IMR-90 (cell line): ENCODE measurements around the gene BRD3. TPM values are rescaled to one million over a fixed set of nuclear protein-coding genes. Genes with fewer than 3 reads are reported as not detected.

ENCODE experiments used
- ATAC-seq: fragments of 200-7000 bp; cut with Tn5 transposase; 2 replicates; pipeline ENCODE4 v1.9.1; 2020; ENCODE audit warnings: low read depth, mild to moderate bottlenecking, moderate library complexity
- BruUV-seq: library from RNA; stranded (reverse); fragments of 400-500 nt; replicated peaks from 2 replicates; lab custom pipeline; 2021; lab: Mats Ljungman, UMichigan
- CTCF ChIA-PET: fragments of 300-600 bp; formaldehyde crosslinking; extraction: SDS; loops from one replicate; lab custom pipeline; 2021; ENCODE audit warnings: antibody characterized with exemption; lab: Yijun Ruan, JAX
- POLR2A ChIA-PET: fragments of 300-600 bp; sonication (Branson Sonifier 250); formaldehyde crosslinking; loops from one replicate; lab custom pipeline; 2022; ENCODE audit warnings: antibody characterized with exemption; ENCODE audit not compliant: unreplicated experiment; lab: Charles Lee
- DNase-seq: peaks from one replicate; pipeline ENCODE4 v3.0.0; 2013
- H2AFZ ChIP-seq: replicated peaks from 2 replicates; pipeline ENCODE3; 2013; ENCODE audit warnings: low read length, mild to moderate bottlenecking; ENCODE audit not compliant: poor library complexity
- H2AK5ac ChIP-seq: 2 replicates; pipeline ENCODE4 v1.6.1; 2013; ENCODE audit warnings: low read depth, low read length, inconsistent platforms
- H2AK9ac ChIP-seq: replicated peaks from 2 replicates; pipeline ENCODE3; 2013; ENCODE audit warnings: mild to moderate bottlenecking, low read depth, low read length, moderate library complexity; ENCODE audit not compliant: poor library complexity
- H2BK120ac ChIP-seq: 2 replicates; pipeline ENCODE4 v1.6.1; 2013; ENCODE audit warnings: low read depth, low read length, inconsistent platforms
- H2BK15ac ChIP-seq: 3 replicates; pipeline ENCODE4 v1.6.1; 2013; ENCODE audit warnings: low read depth, low read length, inconsistent platforms
- H2BK20ac ChIP-seq: 2 replicates; pipeline ENCODE4 v1.6.1; 2013; ENCODE audit warnings: low read depth, mild to moderate bottlenecking, inconsistent platforms, low read length, moderate library complexity
- H2BK5ac ChIP-seq: 2 replicates; pipeline ENCODE4 v1.6.1; 2013; ENCODE audit warnings: mild to moderate bottlenecking, low read depth, low read length, inconsistent platforms; ENCODE audit not compliant: poor library complexity, severe bottlenecking
- H3K14ac ChIP-seq: replicated peaks from 2 replicates; pipeline ENCODE4 v1.6.1; 2013; ENCODE audit warnings: low read depth, low read length, inconsistent platforms
- H3K18ac ChIP-seq: 2 replicates; pipeline ENCODE4 v1.6.1; 2013; ENCODE audit warnings: low read depth, low read length, control low read depth
- H3K23ac ChIP-seq: 2 replicates; pipeline ENCODE4 v1.6.1; 2013; ENCODE audit warnings: low read depth, low read length, inconsistent platforms
- H3K27ac ChIP-seq: 2 replicates; pipeline ENCODE4 v1.5.1; 2013; ENCODE audit warnings: mild to moderate bottlenecking, control low read depth, low read length; ENCODE audit not compliant: insufficient read depth
- H3K27me3 ChIP-seq: 2 replicates; pipeline ENCODE4 v1.6.1; 2013; ENCODE audit warnings: low read length; ENCODE audit not compliant: control insufficient read depth, insufficient read depth
- H3K36me3 ChIP-seq: 2 replicates; pipeline ENCODE4 v1.6.1; 2013; ENCODE audit warnings: low read length, mixed read lengths; ENCODE audit not compliant: control insufficient read depth, insufficient read depth
- H3K4ac ChIP-seq: 2 replicates; pipeline ENCODE4 v1.6.1; 2013; ENCODE audit warnings: low read depth, low read length, inconsistent platforms
- H3K4me1 ChIP-seq: 2 replicates; pipeline ENCODE4 v1.6.1; 2013; ENCODE audit warnings: low read length, mixed read lengths; ENCODE audit not compliant: control insufficient read depth, insufficient read depth
- H3K4me2 ChIP-seq: 2 replicates; pipeline ENCODE4 v1.6.1; 2013; ENCODE audit warnings: low read depth, mild to moderate bottlenecking, control low read depth, low read length, moderate library complexity
- H3K4me3 ChIP-seq: 2 replicates; pipeline ENCODE4 v1.5.1; 2013; ENCODE audit warnings: low read depth, mild to moderate bottlenecking, control low read depth, low read length, moderate library complexity; ENCODE audit not compliant: insufficient read depth
- H3K56ac ChIP-seq: 2 replicates; pipeline ENCODE4 v1.6.1; 2013; ENCODE audit warnings: low read length, inconsistent platforms; ENCODE audit not compliant: insufficient read depth; ENCODE audit errors: extremely low read depth
- H3K79me1 ChIP-seq, 2 experiments: 2 replicates each; pipeline ENCODE4 v1.6.1; 2013; ENCODE audit warnings: low read length in 2 of 2, inconsistent platforms in 1 of 2, low read depth in 1 of 2
- H3K9ac ChIP-seq: 2 replicates; pipeline ENCODE4 v1.6.1; 2013; ENCODE audit warnings: low read depth, low read length, control low read depth
- H3K9me1 ChIP-seq: 2 replicates; pipeline ENCODE4 v1.6.1; 2013; ENCODE audit warnings: low read length, inconsistent platforms; ENCODE audit not compliant: insufficient read depth
- H3K9me3 ChIP-seq: 2 replicates; pipeline ENCODE4 v1.6.1; 2013; ENCODE audit warnings: low read length; ENCODE audit not compliant: control insufficient read depth, insufficient read depth
- H4K20me1 ChIP-seq: 2 replicates; pipeline ENCODE4 v1.6.1; 2013; ENCODE audit warnings: low read length, inconsistent platforms; ENCODE audit not compliant: insufficient read depth
- H4K5ac ChIP-seq: 2 replicates; pipeline ENCODE4 v1.6.1; 2013; ENCODE audit warnings: mild to moderate bottlenecking, low read depth, low read length, control low read depth
- H4K8ac ChIP-seq, 2 experiments: 2 replicates each; pipeline ENCODE4 v1.6.1; 2013; ENCODE audit warnings: low read depth in 2 of 2, low read length in 2 of 2, control low read depth in 1 of 2, inconsistent platforms in 1 of 2
- H4K91ac ChIP-seq: 2 replicates; pipeline ENCODE4 v1.6.1; 2013; ENCODE audit warnings: low read depth, low read length, inconsistent platforms; ENCODE audit not compliant: insufficient read depth
- BHLHE40 ChIP-seq: fragments of 150-350 bp; IDR thresholded peaks from 2 replicates; pipeline ENCODE4 v1.6.1; 2016; ENCODE audit warnings: mild to moderate bottlenecking, low read depth, low read length
- CEBPB ChIP-seq: IDR thresholded peaks from 2 replicates; pipeline ENCODE4 v1.6.1; 2012; ENCODE audit warnings: low read depth, low read length, improper control_type of control experiment
- CHD1 ChIP-seq: IDR thresholded peaks from 2 replicates; pipeline ENCODE4 v1.6.1; 2012; ENCODE audit warnings: low read depth, low read length, improper control_type of control experiment
- NFE2L2 ChIP-seq: fragments of 150-350 bp; IDR thresholded peaks from 2 replicates; pipeline ENCODE4 v1.6.1; 2016; ENCODE audit warnings: low read depth, mild to moderate bottlenecking, low read length
- POLR2A ChIP-seq: IDR thresholded peaks from 2 replicates; pipeline ENCODE4 v1.6.1; 2012; ENCODE audit warnings: mild to moderate bottlenecking, low read depth, low read length
- RAD21 ChIP-seq: IDR thresholded peaks from 2 replicates; pipeline ENCODE4 v1.6.1; 2012; ENCODE audit warnings: low read length, improper control_type of control experiment
- RCOR1 ChIP-seq: IDR thresholded peaks from 2 replicates; pipeline ENCODE4 v1.6.1; 2012; ENCODE audit warnings: mild to moderate bottlenecking, low read length, improper control_type of control experiment; ENCODE audit not compliant: insufficient replicate concordance
- RFX5 ChIP-seq: IDR thresholded peaks from 2 replicates; pipeline ENCODE4 v1.8.0; 2012; ENCODE audit warnings: low read depth, mild to moderate bottlenecking, low read length, moderate library complexity
- SMC3 ChIP-seq: fragments of 150-350 bp; IDR thresholded peaks from 2 replicates; pipeline ENCODE4 v1.6.1; 2016; ENCODE audit warnings: low read depth, mild to moderate bottlenecking, antibody characterized with exemption, low read length, moderate library complexity
- WGBS, 2 experiments: methylation state at CpG; one replicate each; pipeline versions ENCODE4 v1.1.5 to v1.1.7; 2013; ENCODE audit warnings: missing lambda C conversion rate in 2 of 2; ENCODE audit not compliant: insufficient read length in 1 of 2; ENCODE audit errors: extremely low coverage in 2 of 2; 5-methylcytosine and 5-hydroxymethylcytosine counted together
- dilution Hi-C: fragments of 300-500 bp; cut with HindIII; formaldehyde crosslinking; loops from one replicate; pipeline ENCODE4 v1.14.3; 2018; ENCODE audit warnings: low sequenced_read_pairs; ENCODE audit not compliant: unreplicated experiment
- in situ Hi-C: fragments of 300-500 bp; cut with MboI; formaldehyde crosslinking; loops from 3 replicates; pipeline ENCODE4 v1.14.3; 2019; ENCODE audit warnings: low sequenced_read_pairs, inconsistent platforms, mixed read lengths
- intact Hi-C: fragments of 100-400 bp; cut with micrococcal nuclease; formaldehyde crosslinking; loops from 2 replicates; pipeline ENCODE4 v1.10.0; 2022
- polyA plus RNA-seq, 3 experiments: library from polyadenylated mRNA; depleted of rRNA; stranded (reverse); fragments of >200 nt; gene quantifications; 2 replicates each; pipeline ENCODE4 v1.2.3, GENCODE V29; 2012; ENCODE audit warnings: low replicate concordance in 1 of 3
- total RNA-seq: library from RNA; depleted of rRNA; stranded (reverse); fragments of >200 nt; gene quantifications from 2 replicates; pipeline ENCODE4 v1.2.3, GENCODE V29; 2012
- TF ChIP-seq, protein P1 (sequence below): fragments of 150-350 bp; IDR thresholded peaks from 2 replicates; pipeline ENCODE4 v1.6.1; 2016; ENCODE audit warnings: low read depth, mild to moderate bottlenecking, low read length, moderate library complexity, borderline replicate concordance
- TF ChIP-seq, protein P2 (sequence below): fragments of 150-350 bp; IDR thresholded peaks from 2 replicates; pipeline ENCODE4 v1.6.1; 2017; ENCODE audit warnings: mild to moderate bottlenecking, antibody characterized with exemption, low read length, low read depth

BRD3 gene
- total and polyA plus RNA-seq, 2 of the 4 experiments (the other 2 are of a cell fraction): 2.2 to 7.1 TPM

DNA sequence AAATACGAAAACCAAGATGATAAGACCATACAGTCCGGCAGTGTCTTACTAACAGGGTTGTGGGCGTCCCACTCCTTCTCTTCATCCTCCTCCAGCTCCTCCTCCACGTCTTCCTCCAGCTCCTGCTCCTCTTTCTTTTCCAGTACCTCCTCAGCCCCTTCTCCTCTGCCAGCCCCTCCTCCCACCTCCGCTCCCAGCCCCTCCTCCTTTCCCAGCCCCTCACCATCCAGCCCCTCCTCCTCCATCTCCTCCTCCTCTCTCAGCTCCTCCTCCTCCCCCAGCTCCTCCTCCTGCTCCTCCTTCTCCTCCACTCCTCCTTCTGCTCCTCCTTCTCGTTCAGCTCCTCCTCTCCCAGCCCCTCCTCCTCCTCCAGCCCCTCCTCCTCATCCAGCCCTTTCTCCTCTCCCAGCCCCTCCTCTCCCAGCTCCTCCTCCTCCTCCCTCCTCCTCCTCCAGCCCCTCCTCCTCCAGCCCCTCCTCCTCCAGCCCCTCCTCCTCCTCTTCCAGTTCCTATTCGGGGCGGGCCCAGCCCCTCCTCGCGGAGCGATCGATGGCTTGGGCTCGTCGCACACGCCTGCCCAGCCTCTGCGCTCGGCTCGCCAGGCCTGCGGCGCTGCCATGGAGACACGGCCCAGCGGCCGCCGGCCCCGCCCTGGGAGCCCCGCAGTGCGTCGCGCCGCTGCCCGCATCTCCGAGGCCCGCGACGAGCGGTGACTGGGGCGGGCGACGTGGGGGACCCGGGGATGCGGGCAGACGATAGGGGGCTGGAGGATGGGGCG, 42.8 kb downstream of the BRD3 start, which contains the start of gene BRD3OS (continued):
- TF ChIP-seq RAD21 (no peak), POLR2A (no peak), CHD1 (no peak), RFX5 (no peak)

DNA sequence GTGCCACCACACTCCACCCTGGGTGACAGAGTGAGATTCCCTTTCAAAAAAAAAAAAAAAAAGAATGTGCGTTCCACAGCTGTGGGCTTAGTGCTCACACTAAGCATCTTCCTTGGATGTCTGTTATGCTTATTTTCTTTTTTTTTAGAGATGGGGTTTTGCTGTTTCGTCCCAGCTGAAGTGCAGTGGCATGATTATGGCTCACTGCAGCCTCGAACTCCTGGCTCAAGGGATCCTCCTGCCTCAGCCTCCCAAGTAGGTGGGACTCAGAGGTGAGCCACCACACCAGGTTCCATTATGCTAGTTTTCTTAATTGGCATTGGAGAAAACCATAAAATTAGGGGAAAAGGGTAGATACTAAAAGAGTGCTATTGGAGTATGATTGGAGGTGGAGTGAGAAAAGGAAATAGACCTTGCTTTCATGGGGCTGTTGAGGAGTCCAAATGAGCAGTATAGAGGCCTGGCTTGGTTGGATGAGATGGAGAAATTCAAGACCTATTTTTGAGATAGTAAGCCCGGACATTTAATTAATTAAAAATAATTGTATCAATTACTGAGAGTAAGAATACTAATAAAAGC, 43.5 kb downstream of the BRD3 start:
- H3K36me3 ChIP-seq: peaks cover 15% of the 10 kb centered on the region; the same call in 1 of the 2 replicates
- H3K4ac ChIP-seq: peak overlapping the region; percentile 76; the same call in 1 of the 2 replicates
- peaks cover 2% of the 10 kb centered on the region; the same call in 1 of the 2 replicates for H3K9me1 ChIP-seq
- no peaks in the 10 kb centered on the region for H3K27me3 ChIP-seq
- peak overlapping the region; percentile 74 to 98; a peak in 3 of 4 replicates for H4K8ac ChIP-seq
- no peak overlapping the region for H3K56ac ChIP-seq
- peaks cover 0 to 19% of the 10 kb centered on the region in 2 experiments; a peak in 3 of 4 replicates for H3K79me1 ChIP-seq
- peak overlapping the region; percentile 72; the same call in 1 of the 2 replicates for H2BK120ac ChIP-seq
- H2BK20ac ChIP-seq: no peak overlapping the region
- dilution Hi-C loops (loop anchor here (25.0 kb wide), 1 partner anchor 237 kb away; no protein-coding TSS in a partner anchor), intact Hi-C loops (no loop called here), in situ Hi-C loops (no loop called here)
- H2AFZ ChIP-seq: peak overlapping the region; percentile 98
- no peaks in the 10 kb centered on the region for H3K9me3 ChIP-seq
- H3K27ac ChIP-seq: no peak overlapping the region
- no peak overlapping the region for H3K18ac ChIP-seq
- peak overlapping the region; percentile 75; the same call in 1 of the 2 replicates for H4K91ac ChIP-seq
- H4K20me1 ChIP-seq: no peaks in the 10 kb centered on the region
- no peak overlapping the region for H2BK5ac ChIP-seq
- peak overlapping the region; percentile 94; the same call in 1 of the 2 replicates for H3K14ac ChIP-seq
- ChIA-PET CTCF (no interaction called here), POLR2A (interaction anchor here (0.6 kb wide), 1 partner anchor 14 kb away, joined by 6 read pairs; no protein-coding TSS in a partner anchor)
- H4K5ac ChIP-seq: no peak overlapping the region; the same call in 1 of the 2 replicates
- H2AK5ac ChIP-seq: no peak overlapping the region; the same call in 1 of the 2 replicates
- peaks cover 3% of the 10 kb centered on the region; the same call in 1 of the 2 replicates for H3K4me1 ChIP-seq
- H3K9ac ChIP-seq: peak overlapping the region; percentile 72
- H2BK15ac ChIP-seq: 0 out of 3 replicates have a peak overlapping the region, but pooled peaks have one; percentile 63
- WGBS, 2 experiments: 100% methylated on average over 1 of the region's 4 CpGs; no CpG with 5 or more reads in 1 of the 2 experiments
- no peak for DNase-seq
- no peak for ATAC-seq
- peak overlapping the region; percentile 50 for H3K4me3 ChIP-seq
- H3K4me2 ChIP-seq: peak overlapping the region; percentile 86
- no TSS peak for BruUV-seq
- no peak overlapping the region for H2AK9ac ChIP-seq
- peak overlapping the region; percentile 91 for H3K23ac ChIP-seq
- no peak for TF ChIP-seq NFE2L2
- TF ChIP-seq, protein P1, sequence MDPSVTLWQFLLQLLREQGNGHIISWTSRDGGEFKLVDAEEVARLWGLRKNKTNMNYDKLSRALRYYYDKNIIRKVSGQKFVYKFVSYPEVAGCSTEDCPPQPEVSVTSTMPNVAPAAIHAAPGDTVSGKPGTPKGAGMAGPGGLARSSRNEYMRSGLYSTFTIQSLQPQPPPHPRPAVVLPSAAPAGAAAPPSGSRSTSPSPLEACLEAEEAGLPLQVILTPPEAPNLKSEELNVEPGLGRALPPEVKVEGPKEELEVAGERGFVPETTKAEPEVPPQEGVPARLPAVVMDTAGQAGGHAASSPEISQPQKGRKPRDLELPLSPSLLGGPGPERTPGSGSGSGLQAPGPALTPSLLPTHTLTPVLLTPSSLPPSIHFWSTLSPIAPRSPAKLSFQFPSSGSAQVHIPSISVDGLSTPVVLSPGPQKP: no peak
- TF ChIP-seq SMC3: no peak
- TF ChIP-seq RCOR1: no peak
- TF ChIP-seq RAD21: no peak
- TF ChIP-seq, protein P2, sequence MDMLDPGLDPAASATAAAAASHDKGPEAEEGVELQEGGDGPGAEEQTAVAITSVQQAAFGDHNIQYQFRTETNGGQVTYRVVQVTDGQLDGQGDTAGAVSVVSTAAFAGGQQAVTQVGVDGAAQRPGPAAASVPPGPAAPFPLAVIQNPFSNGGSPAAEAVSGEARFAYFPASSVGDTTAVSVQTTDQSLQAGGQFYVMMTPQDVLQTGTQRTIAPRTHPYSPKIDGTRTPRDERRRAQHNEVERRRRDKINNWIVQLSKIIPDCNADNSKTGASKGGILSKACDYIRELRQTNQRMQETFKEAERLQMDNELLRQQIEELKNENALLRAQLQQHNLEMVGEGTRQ: no peak
- no peak for TF ChIP-seq CHD1
- TF ChIP-seq CEBPB: no peak
- TF ChIP-seq BHLHE40: no peak
